Sigmoid colon (tissue), 7 donors: Measurements from ENCODE around the gene ZNF71. TPM values are rescaled to one million over a fixed set of nuclear protein-coding genes. Genes with fewer than 3 reads are reported as not detected.

Source experiments
- DNase-seq: peaks from one replicate; pipeline ENCODE4 v3.0.0-alpha.2; 2019
- H3K27ac ChIP-seq, 4 donors: fragments of 200-600 bp; sonication (generic); one replicate each; pipeline ENCODE4 v1.5.1; 2016 to 2019; ENCODE audit warnings: mild to moderate bottlenecking in 1 of 4
- H3K27me3 ChIP-seq, 3 donors: fragments of 200-600 bp; sonication (generic); one replicate each; pipeline ENCODE4 v1.5.1; 2019; ENCODE audit warnings: mild to moderate bottlenecking in 1 of 3
- H3K36me3 ChIP-seq, 4 donors: fragments of 200-600 bp; sonication (generic); one replicate each; pipeline ENCODE4 v1.5.1; 2016 to 2019
- H3K4me1 ChIP-seq, 4 donors: fragments of 200-600 bp; sonication (generic); one replicate each; pipeline ENCODE4 v1.5.1; 2017 to 2019
- H3K4me3 ChIP-seq, 4 donors: fragments of 200-600 bp; sonication (generic); one replicate each; pipeline ENCODE4 v1.5.1; 2017 to 2019; ENCODE audit warnings: mild to moderate bottlenecking in 2 of 4, moderate library complexity in 1 of 4
- H3K9me3 ChIP-seq, 4 donors: fragments of 200-600 bp in 3 of 4; sonication (generic) in 3 of 4; one replicate each; pipeline versions ENCODE4 v1.5.1 to v1.6.1; 2013 to 2019
- EP300 ChIP-seq, 4 donors: sonication (generic); formaldehyde crosslinking; IDR thresholded peaks; one replicate each; pipeline ENCODE4 v1.6.1; 2017; ENCODE audit warnings: antibody characterized with exemption in 4 of 4
- POLR2A ChIP-seq, 2 donors: fragments of 450-650 bp; IDR thresholded peaks; one replicate each; pipeline ENCODE4 v1.6.1; 2016; ENCODE audit warnings: antibody characterized with exemption in 2 of 2, mild to moderate bottlenecking in 2 of 2, moderate library complexity in 2 of 2
- POLR2AphosphoS5 ChIP-seq, 4 donors: sonication (generic); formaldehyde crosslinking; IDR thresholded peaks; one replicate each; pipeline ENCODE4 v1.6.1; 2017; ENCODE audit warnings: antibody characterized with exemption in 4 of 4
- WGBS, 2 donors: extraction: QIAGEN DNeasy Blood & Tissue Kit; methylation state at CpG; one replicate each; pipeline ENCODE4 v1.1.7; 2013; 5-methylcytosine and 5-hydroxymethylcytosine counted together
- intact Hi-C: fragments of 100-400 bp; cut with DNase I; formaldehyde crosslinking; loops from one replicate; pipeline ENCODE4 v1.15.1; 2023
- polyA plus RNA-seq, 3 donors: library from polyadenylated mRNA; stranded (reverse); fragments of 200-250 nt; gene quantifications; one replicate each; pipeline ENCODE4 v1.2.3, GENCODE V29; 2013
- total RNA-seq, 4 donors: library from RNA; depleted of rRNA; stranded (reverse); fragments of >200 nt; gene quantifications; one replicate each; pipeline ENCODE4 v1.1.0, GENCODE V29; 2016
- TF ChIP-seq, protein P1 (sequence below), 4 experiments: fragments of 450-650 bp in 3 of 4; fragments of 200-600 bp in 1 of 4; IDR thresholded peaks; one replicate each; pipeline ENCODE4 v1.5.1; 2016 to 2019; ENCODE audit warnings: antibody characterized with exemption in 4 of 4, mild to moderate bottlenecking in 3 of 4, moderate library complexity in 2 of 4
- donor health status: healthy with polysubstance abuse.
- donor health status: Bipolar disorder and iron deficiency.
- donor health status: healthy.

The ZNF71 gene
- total and polyA plus RNA-seq, 7 donors = 0.60 to 18.0 (median 10.4) TPM

DNA sequence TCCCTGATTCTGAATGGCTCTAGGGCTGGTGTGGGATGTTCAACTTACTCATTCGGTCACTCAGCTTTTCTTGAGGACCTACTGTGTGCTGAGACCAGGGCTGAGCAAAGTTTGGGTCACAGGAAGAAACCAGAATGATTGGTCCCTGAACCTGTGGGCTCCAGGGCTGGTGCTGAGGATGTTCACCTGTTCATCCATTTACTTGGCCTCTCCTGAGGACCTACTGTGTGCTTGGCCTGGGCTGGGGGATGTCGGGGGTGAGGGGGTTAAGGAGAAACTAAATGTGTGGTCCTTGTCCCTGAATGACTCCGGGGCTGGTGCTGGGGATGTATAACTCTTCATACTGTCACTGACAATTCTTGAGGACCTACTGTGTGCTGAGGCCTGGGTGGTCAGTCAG, 66.1 kb downstream of the ZNF71 start:
- Histone ChIP-seq H3K27me3 (no peaks in the 10 kb centered on the region), H3K9me3 (peaks cover 0 to 25% (median 0%) of the 10 kb centered on the region in 4 donors), H3K4me1 (peaks cover 0 to 8% (median 3%) of the 10 kb centered on the region in 4 donors), H3K36me3 (peaks cover 8 to 30% (median 13%) of the 10 kb centered on the region in 4 donors), H3K27ac (no peak overlapping the region), H3K4me3 (peak overlapping the region in 1 of 4 donors; percentile 31)
- WGBS, 2 donors = 85 to 90% methylated on average over 3 of the region's 3 CpGs
- no peak for TF ChIP-seq EP300 (IDR thresholded peaks at IDR 0.05)
- TF ChIP-seq POLR2A (IDR thresholded peaks at IDR 0.05) = no peak
- no peak for TF ChIP-seq POLR2AphosphoS5 (IDR thresholded peaks at IDR 0.05)
- TF ChIP-seq, protein P1, sequence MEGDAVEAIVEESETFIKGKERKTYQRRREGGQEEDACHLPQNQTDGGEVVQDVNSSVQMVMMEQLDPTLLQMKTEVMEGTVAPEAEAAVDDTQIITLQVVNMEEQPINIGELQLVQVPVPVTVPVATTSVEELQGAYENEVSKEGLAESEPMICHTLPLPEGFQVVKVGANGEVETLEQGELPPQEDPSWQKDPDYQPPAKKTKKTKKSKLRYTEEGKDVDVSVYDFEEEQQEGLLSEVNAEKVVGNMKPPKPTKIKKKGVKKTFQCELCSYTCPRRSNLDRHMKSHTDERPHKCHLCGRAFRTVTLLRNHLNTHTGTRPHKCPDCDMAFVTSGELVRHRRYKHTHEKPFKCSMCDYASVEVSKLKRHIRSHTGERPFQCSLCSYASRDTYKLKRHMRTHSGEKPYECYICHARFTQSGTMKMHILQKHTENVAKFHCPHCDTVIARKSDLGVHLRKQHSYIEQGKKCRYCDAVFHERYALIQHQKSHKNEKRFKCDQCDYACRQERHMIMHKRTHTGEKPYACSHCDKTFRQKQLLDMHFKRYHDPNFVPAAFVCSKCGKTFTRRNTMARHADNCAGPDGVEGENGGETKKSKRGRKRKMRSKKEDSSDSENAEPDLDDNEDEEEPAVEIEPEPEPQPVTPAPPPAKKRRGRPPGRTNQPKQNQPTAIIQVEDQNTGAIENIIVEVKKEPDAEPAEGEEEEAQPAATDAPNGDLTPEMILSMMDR (IDR thresholded peaks at IDR 0.05) = no peak
- intact Hi-C loops = no loop called here
- no peak for DNase-seq

DNA sequence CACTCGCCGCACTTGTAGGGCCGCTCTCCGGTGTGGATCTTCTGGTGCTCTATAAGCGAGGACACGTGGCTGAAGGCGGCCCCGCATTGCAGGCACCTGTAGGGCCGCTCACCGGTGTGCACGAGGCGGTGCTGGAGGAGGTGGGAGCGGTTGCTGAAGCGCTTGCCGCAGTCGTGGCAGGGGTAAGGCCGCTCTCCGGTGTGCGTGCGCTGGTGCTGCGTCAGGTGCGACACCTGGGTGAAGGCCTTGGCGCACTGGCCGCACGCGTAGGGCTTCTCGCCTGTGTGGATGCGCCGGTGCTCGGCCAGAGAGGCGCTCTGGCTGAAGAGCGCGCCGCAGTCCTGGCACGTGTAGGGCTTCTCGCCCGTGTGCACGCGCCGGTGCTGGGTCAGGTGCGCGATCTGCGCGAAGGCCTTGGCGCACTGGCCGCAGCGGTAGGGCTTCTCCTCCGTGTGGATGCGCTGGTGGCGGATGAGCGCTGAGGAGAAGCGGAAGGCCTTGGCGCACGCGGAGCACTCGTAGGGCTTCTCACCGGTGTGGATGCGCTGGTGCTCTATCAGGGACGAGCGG, 68.9 kb downstream of the ZNF71 start:
- Histone ChIP-seq H3K36me3 (peaks cover 8 to 30% (median 13%) of the 10 kb centered on the region in 4 donors), H3K9me3 (peaks cover 0 to 25% (median 0%) of the 10 kb centered on the region in 4 donors), H3K27me3 (no peaks in the 10 kb centered on the region), H3K4me1 (peaks cover 0 to 8% (median 3%) of the 10 kb centered on the region in 4 donors), H3K27ac (no peak overlapping the region), H3K4me3 (no peak overlapping the region)
- no peak for DNase-seq
- 92 to 96% methylated on average over 60 of the region's 60 CpGs for WGBS, 2 donors
- TF ChIP-seq EP300 (IDR thresholded peaks at IDR 0.05) (no peak), POLR2AphosphoS5 (IDR thresholded peaks at IDR 0.05) (no peak)
- TF ChIP-seq, protein P1 (IDR thresholded peaks at IDR 0.05) = no peak
- intact Hi-C loops = no loop called here

DNA sequence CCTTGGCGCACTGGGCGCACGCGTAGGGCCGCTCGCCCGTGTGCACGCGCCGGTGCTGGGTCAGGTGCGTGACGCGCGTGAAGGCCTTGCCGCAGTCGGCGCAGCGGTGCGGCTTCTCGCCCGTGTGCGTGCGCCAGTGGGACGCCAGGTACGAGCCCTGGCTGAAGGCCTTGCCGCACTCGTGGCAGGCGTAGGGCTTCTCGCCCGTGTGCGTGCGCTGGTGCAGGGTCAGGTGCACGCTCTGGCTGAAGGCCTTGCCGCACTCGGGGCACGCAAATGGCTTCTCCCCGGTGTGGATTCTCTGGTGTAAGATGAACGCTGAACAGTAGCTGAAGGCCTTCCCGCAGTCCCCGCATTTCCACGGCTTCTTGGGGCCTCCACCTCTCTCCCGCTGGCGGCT, 69.4 kb downstream of the ZNF71 start:
- H3K36me3 ChIP-seq = peaks cover 8 to 30% (median 13%) of the 10 kb centered on the region in 4 donors
- no peak overlapping the region for H3K4me3 ChIP-seq
- H3K27ac ChIP-seq = no peak overlapping the region
- TF ChIP-seq, protein P1 (IDR thresholded peaks at IDR 0.05) = no peak
- no peak for TF ChIP-seq POLR2A (IDR thresholded peaks at IDR 0.05)
- no peak for TF ChIP-seq POLR2AphosphoS5 (IDR thresholded peaks at IDR 0.05)
- TF ChIP-seq EP300 (IDR thresholded peaks at IDR 0.05) = no peak
- intact Hi-C loops = no loop called here
- peaks cover 0 to 20% (median 0%) of the 10 kb centered on the region in 4 donors for H3K9me3 ChIP-seq
- no peak for DNase-seq
- H3K4me1 ChIP-seq = peaks cover 0 to 8% (median 3%) of the 10 kb centered on the region in 4 donors
- no peaks in the 10 kb centered on the region for H3K27me3 ChIP-seq
- WGBS, 2 donors = 93 to 96% methylated on average over 43 of the region's 43 CpGs

DNA sequence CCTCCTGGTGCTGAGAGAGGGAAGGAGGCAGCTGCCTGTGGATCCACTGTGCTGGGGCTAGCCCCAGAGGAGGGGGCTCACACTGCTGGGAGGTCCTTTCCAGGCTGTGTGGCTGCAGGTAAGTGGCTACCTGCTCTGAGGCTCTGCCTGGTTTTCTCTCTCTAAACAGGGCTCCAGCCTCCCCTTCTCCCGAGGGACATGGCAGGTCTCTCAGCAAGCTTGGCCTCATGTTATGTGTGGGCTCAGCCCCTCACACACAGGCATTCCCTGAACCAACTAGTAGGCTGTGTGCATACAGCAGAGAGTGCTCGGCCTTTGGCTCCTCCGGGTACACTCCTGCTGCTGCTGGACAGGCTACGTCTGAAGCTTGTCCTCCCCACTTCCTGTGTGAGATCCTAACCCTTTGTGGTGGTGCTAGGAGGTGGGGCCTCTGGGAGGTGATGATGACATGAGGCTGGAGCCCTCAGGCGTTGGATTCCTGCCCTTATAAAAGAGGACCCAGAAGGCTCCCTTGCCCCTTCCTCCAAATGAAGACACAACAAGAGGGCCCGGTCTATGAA, 72.3 kb downstream of the ZNF71 start:
- Histone ChIP-seq H3K27me3 (no peaks in the 10 kb centered on the region), H3K9me3 (peaks cover 0 to 9% (median 0%) of the 10 kb centered on the region in 4 donors), H3K4me1 (peaks cover 0 to 20% (median 14%) of the 10 kb centered on the region in 4 donors), H3K27ac (no peak overlapping the region), H3K36me3 (peaks cover 8 to 24% (median 13%) of the 10 kb centered on the region in 4 donors), H3K4me3 (no peak overlapping the region)
- intact Hi-C loops = no loop called here
- no peak for DNase-seq
- WGBS, 2 donors = 75 to 76% methylated on average over 6 of the region's 6 CpGs
- TF ChIP-seq, protein P1 (IDR thresholded peaks at IDR 0.05) = no peak
- no peak for TF ChIP-seq POLR2A (IDR thresholded peaks at IDR 0.05)
- TF ChIP-seq EP300 (IDR thresholded peaks at IDR 0.05) = no peak
- no peak for TF ChIP-seq POLR2AphosphoS5 (IDR thresholded peaks at IDR 0.05)
